ENCODE data around the gene C1RL.
A peak's percentile ranks its signal among the peaks of the same experiment; 100 is the strongest.
"Not testable (repeated sequence)": the region's sequence is repeated elsewhere in the genome, so short reads cannot be mapped to it uniquely, and the experiment has no call there.

The C1RL gene

DNA sequence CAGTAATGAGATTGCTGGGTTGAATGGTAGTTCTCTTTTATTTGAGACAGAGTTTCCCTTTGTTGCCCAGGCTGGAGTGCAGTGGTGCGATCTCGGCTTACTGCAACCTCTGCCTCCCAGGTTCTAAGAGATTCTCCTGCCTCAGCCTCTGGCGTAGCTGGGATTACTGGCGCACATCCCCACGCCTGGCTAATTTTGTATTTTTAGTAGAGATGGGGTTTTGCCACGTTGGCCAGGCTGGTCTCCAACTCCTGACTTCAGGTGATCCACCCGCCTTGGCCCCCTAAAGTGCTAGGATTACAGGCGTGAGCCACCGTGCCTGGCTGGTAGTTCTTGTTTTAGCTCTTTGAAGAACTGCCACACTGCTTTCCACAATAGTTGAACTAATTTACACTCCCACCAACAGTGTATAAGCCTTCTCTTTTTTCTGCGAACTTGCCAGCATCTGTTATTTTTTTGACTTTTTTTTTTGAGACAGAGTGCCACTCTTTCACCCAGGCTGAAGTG is 59.5 kb downstream of the C1RL start:
- DNase-seq, CTCF ChIA-PET, H3K27ac Mint-ChIP-seq, H3K4me3 Mint-ChIP-seq, H3K36me3 Mint-ChIP-seq, H3K9me3 Mint-ChIP-seq: not testable (repeated sequence)
- Mint-ChIP-seq H3K4me1 (peaks cover 31% of the 10 kb centered on the region), H3K27me3 (peaks cover 28% of the 10 kb centered on the region)

DNA sequence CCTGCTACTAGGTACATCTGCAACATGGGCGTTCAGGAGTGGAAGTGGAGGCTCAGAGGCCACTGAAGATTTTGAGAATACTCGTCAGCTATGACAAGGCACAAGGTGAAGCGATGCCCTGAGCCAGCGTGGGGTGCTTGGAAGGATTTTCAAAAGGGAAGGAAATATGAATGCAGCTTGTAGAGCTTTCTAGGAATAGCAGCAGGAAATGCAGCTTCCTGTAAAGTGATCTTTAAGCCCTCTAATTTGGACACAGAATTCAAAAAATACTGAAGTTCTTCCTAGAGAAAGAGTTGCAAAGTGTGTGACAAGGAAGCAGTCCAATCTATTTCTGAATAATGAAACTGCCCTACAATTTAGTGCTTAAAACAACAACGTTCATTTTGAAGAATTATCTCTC is 61.7 kb downstream of the C1RL start:
- Mint-ChIP-seq H3K27me3 (peaks cover 17% of the 10 kb centered on the region), H3K9me3 (peaks cover 2% of the 10 kb centered on the region), H3K36me3 (peaks cover 2% of the 10 kb centered on the region), H3K4me3 (peak overlapping the region; percentile 20), H3K27ac (peak overlapping the region; percentile 57), H3K4me1 (peaks cover 31% of the 10 kb centered on the region)
- CTCF ChIA-PET: interaction anchor here (0.9 to 1.0 kb wide), 2 partner anchors 19 to 44 kb away, joined by 3 read pairs; no protein-coding TSS in a partner anchor
- no peak for DNase-seq

DNA sequence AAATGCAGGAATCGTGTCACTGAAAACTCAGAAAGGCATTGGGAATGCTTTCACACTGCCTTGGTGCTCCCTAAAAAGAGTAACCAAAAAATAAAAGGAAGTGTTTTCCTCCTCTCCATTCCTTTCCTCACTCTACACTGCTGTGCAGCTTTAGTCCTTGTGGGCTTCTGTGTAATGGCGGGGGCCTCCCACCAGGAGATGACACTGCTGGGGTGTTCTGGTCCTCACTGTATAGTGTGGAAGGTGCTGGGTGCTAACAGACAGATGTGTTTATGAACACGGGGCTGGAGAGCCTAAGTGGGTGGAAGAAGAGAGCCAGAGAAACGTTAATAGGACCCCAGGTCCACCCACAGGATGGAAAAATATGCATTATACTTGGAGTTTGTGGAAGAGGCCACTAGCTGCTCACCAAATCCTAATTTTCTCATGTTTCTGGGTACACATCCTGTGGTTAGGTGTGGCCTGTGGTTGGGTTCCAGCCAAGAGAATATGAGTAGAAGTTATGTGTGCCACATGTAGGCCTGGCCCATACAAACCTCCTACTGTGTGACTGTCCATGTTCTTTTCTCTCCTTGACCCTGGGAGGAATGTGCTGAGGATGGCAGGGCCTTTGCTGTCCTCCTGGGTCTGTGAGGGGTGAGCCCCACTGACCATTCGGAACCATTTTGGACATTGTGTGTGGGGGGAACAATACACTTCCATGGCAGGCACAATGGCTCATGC is 62.5 kb downstream of the C1RL start:
- Mint-ChIP-seq H3K27ac (no peak overlapping the region), H3K9me3 (peaks cover 2% of the 10 kb centered on the region), H3K4me3 (no peak overlapping the region), H3K36me3 (peaks cover 2% of the 10 kb centered on the region), H3K4me1 (peaks cover 31% of the 10 kb centered on the region), H3K27me3 (peaks cover 10% of the 10 kb centered on the region)
- no peak for DNase-seq
- CTCF ChIA-PET: interaction anchor here (1.0 kb wide), 1 partner anchor 45 kb away, joined by 3 read pairs; no protein-coding TSS in a partner anchor

- Mint-ChIP-seq H3K36me3 (peaks cover 2% of the 10 kb centered on the region), H3K27ac (no peak overlapping the region), H3K4me3 (no peak overlapping the region), H3K4me1 (peaks cover 31% of the 10 kb centered on the region), H3K9me3 (peaks cover 2% of the 10 kb centered on the region), H3K27me3 (peaks cover 6% of the 10 kb centered on the region)
- no peak for DNase-seq
- CTCF ChIA-PET: no interaction called here
Observed at GRCh38 chr12:7045913-7046312, 63.1 kb downstream of the C1RL start.
